HepG2 (cell line): ENCODE data around the gene PCNP. TPM values are rescaled to one million over a fixed set of nuclear protein-coding genes. Genes with fewer than 3 reads are reported as not detected.
A peak's percentile ranks its signal among the peaks of the same experiment; 100 is the strongest.

ENCODE experiments used
- ASH2L ChIP-seq: fragments of 300-600, 200-600 bp; sonication (generic); IDR thresholded peaks from 2 replicates; pipeline ENCODE4 v1.7.0; 2017; ENCODE audit warnings: low read depth, mild to moderate bottlenecking, moderate library complexity, mixed read lengths, low read length; ENCODE audit not compliant: insufficient read length
- CBX1 ChIP-seq: IDR thresholded peaks from one replicate; pipeline ENCODE4 v1.6.1; 2016; ENCODE audit warnings: antibody characterized with exemption, low read depth
- CCDC6 ChIP-seq: sonication (generic); formaldehyde crosslinking; IDR thresholded peaks from 2 replicates; pipeline ENCODE4 v1.8.1; 2022; ENCODE audit warnings: mild to moderate bottlenecking, missing genetic modification reagents, moderate library complexity
- DRAP1 ChIP-seq: IDR thresholded peaks from 2 replicates; pipeline ENCODE4 v1.6.1; 2016; ENCODE audit warnings: missing genetic modification reagents, missing compliant biosample characterization
- HNF1B ChIP-seq: sonication (generic); formaldehyde crosslinking; IDR thresholded peaks from 2 replicates; pipeline ENCODE4 v1.5.1; 2020; ENCODE audit warnings: mild to moderate bottlenecking, moderate library complexity, missing genetic modification reagents
- KAT7 ChIP-seq: IDR thresholded peaks from 2 replicates; pipeline ENCODE4 v1.6.1; 2018; ENCODE audit warnings: borderline replicate concordance, missing compliant biosample characterization
- KMT2A ChIP-seq: sonication (generic); formaldehyde crosslinking; IDR thresholded peaks from 2 replicates; pipeline ENCODE4 v1.4.0; 2020; ENCODE audit warnings: missing genetic modification reagents
- NAIF1 ChIP-seq: sonication (generic); formaldehyde crosslinking; IDR thresholded peaks from 2 replicates; pipeline ENCODE4 v1.5.0; 2020; ENCODE audit warnings: mild to moderate bottlenecking, missing genetic modification reagents, borderline replicate concordance
- NR2F6 ChIP-seq, 2 experiments: IDR thresholded peaks; 2 replicates each; pipeline ENCODE4 v1.6.1; 2016; ENCODE audit warnings: antibody characterized with exemption in 1 of 2, mild to moderate bottlenecking in 1 of 2
- PREB ChIP-seq: sonication (generic); formaldehyde crosslinking; IDR thresholded peaks from 2 replicates; pipeline ENCODE4 v1.4.0; 2020; ENCODE audit warnings: missing genetic modification reagents
- SAP130 ChIP-seq: IDR thresholded peaks from 2 replicates; pipeline ENCODE4 v1.6.1; 2016; ENCODE audit warnings: low read depth
- ZFP37 ChIP-seq: sonication (generic); formaldehyde crosslinking; IDR thresholded peaks from 2 replicates; pipeline ENCODE4 v1.4.0; 2020; ENCODE audit warnings: missing genetic modification reagents, borderline replicate concordance
- ZNF138 ChIP-seq: sonication (generic); formaldehyde crosslinking; IDR thresholded peaks from 2 replicates; pipeline ENCODE4 v1.5.0; 2020; ENCODE audit warnings: mild to moderate bottlenecking, low read depth, missing genetic modification reagents
- polyA plus RNA-seq, 8 experiments: library from polyadenylated mRNA; depleted of rRNA in 3 of 8; stranded (reverse) in 7 of 8; unstranded in 1 of 8; fragments of >200 nt; fragmentation: Illumina TruSeq in 4 of 8; extraction: Trizol in 4 of 8; gene quantifications; 2 replicates each; pipeline versions ENCODE4 v1.2.1 to v1.2.3, GENCODE V29; 2011 to 2016; ENCODE audit warnings: low read depth in 4 of 8, missing spikeins in 1 of 8, mixed read lengths in 1 of 8; ENCODE audit not compliant: insufficient read depth in 1 of 8
- total RNA-seq, 5 experiments: library from RNA; depleted of rRNA; stranded (reverse); fragments of >200 nt; fragmentation: Illumina TruSeq; extraction: Trizol; gene quantifications; 2 replicates each; pipeline ENCODE4 v1.2.3, GENCODE V29; 2016; ENCODE audit warnings: low read depth in 1 of 5
- TF ChIP-seq, protein P1 (sequence below), 2 experiments: sonication (generic) in 1 of 2; formaldehyde crosslinking in 1 of 2; IDR thresholded peaks; 2 replicates each; pipeline versions ENCODE4 v1.6.1 to v1.9.0; 2014 to 2022; ENCODE audit warnings: antibody characterized with exemption in 1 of 2, borderline replicate concordance in 1 of 2, inconsistent platforms in 1 of 2, low read depth in 1 of 2, missing genetic modification reagents in 1 of 2
- TF ChIP-seq, protein P2 (sequence below): sonication (generic); formaldehyde crosslinking; conservative IDR thresholded peaks from 2 replicates; pipeline ENCODE4 v1.4.0; 2020; ENCODE audit warnings: missing genetic modification reagents
- TF ChIP-seq, protein P3 (sequence below): sonication (generic); formaldehyde crosslinking; IDR thresholded peaks from 2 replicates; pipeline ENCODE4 v1.4.0; 2020; ENCODE audit warnings: missing genetic modification reagents, mild to moderate bottlenecking, borderline replicate concordance

The PCNP gene
- total and polyA plus RNA-seq, 2 of the 13 experiments (the other 11 are each of a cell fraction or from before 2014, with no cell fraction given) = 44.1 to 78.2 TPM

DNA sequence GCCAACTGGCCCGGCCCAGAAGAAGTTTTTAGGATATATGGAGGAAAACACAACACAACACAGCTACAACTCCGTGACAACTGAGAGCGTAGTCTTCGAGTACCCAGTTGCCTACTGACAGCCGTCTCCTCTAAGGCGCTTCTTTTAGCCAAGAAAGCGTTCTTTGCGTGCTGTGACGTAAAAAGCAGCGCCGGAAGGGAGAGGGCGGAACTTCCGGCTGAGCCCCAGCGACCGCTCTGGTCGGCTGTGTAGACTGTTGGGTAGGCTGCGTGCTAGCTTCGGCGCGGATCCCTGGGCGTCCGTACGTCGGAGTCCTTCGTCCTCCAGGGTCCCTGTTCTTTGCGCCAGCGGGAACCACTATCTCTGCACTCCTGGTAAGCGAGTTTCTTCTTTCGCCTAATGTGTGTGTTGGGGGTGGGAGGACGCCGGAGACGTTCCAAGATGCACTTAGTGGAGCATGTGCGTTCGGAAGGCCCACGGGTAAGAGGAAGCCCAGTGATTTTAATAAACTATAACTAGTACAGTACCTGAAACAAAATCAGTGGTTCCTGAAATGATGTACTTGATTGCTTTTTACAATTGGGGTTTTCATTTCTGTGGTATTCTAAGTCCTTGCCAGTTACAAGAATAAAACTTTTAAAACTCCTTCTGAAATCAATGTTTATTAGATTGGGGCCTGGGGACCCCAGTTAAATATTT, 12.2 kb upstream of the PCNP start, which contains the start of gene TRMT10C (continued):
- TF ChIP-seq NAIF1 (CRISPR knock-in tag) = no peak
- TF ChIP-seq, protein P1, sequence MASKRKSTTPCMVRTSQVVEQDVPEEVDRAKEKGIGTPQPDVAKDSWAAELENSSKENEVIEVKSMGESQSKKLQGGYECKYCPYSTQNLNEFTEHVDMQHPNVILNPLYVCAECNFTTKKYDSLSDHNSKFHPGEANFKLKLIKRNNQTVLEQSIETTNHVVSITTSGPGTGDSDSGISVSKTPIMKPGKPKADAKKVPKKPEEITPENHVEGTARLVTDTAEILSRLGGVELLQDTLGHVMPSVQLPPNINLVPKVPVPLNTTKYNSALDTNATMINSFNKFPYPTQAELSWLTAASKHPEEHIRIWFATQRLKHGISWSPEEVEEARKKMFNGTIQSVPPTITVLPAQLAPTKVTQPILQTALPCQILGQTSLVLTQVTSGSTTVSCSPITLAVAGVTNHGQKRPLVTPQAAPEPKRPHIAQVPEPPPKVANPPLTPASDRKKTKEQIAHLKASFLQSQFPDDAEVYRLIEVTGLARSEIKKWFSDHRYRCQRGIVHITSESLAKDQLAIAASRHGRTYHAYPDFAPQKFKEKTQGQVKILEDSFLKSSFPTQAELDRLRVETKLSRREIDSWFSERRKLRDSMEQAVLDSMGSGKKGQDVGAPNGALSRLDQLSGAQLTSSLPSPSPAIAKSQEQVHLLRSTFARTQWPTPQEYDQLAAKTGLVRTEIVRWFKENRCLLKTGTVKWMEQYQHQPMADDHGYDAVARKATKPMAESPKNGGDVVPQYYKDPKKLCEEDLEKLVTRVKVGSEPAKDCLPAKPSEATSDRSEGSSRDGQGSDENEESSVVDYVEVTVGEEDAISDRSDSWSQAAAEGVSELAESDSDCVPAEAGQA (IDR thresholded peaks at IDR 0.05; ENCODE audit: low read depth) = peak; percentile 97
- TF ChIP-seq, protein P1 (CRISPR knock-in tag; IDR thresholded peaks at IDR 0.05; ENCODE audit: borderline replicate concordance) = no peak
- TF ChIP-seq CCDC6 (CRISPR knock-in tag) = no peak; the same call in 1 of the 2 replicates
- TF ChIP-seq ASH2L = peak; percentile 83
- TF ChIP-seq NR2F6 (IDR thresholded peaks at IDR 0.05) = no peak
- TF ChIP-seq NR2F6 (CRISPR knock-in tag; IDR thresholded peaks at IDR 0.05) = peak; percentile 44
- TF ChIP-seq SAP130 (CRISPR knock-in tag) = peak; percentile 96
- no peak for TF ChIP-seq PREB (CRISPR knock-in tag)
- TF ChIP-seq KMT2A (CRISPR knock-in tag) = peak; percentile 86
- TF ChIP-seq ZFP37 (CRISPR knock-in tag) = no peak
- TF ChIP-seq, protein P2, sequence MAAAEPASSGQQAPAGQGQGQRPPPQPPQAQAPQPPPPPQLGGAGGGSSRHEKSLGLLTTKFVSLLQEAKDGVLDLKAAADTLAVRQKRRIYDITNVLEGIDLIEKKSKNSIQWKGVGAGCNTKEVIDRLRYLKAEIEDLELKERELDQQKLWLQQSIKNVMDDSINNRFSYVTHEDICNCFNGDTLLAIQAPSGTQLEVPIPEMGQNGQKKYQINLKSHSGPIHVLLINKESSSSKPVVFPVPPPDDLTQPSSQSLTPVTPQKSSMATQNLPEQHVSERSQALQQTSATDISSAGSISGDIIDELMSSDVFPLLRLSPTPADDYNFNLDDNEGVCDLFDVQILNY = no peak
- TF ChIP-seq, protein P3, sequence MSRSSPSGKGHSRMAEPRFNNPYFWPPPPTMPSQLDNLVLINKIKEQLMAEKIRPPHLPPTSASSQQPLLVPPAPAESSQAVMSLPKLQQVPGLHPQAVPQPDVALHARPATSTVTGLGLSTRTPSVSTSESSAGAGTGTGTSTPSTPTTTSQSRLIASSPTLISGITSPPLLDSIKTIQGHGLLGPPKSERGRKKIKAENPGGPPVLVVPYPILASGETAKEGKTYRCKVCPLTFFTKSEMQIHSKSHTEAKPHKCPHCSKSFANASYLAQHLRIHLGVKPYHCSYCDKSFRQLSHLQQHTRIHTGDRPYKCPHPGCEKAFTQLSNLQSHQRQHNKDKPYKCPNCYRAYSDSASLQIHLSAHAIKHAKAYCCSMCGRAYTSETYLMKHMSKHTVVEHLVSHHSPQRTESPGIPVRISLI (CRISPR knock-in tag) = peak; percentile 58; the same call in 1 of the 2 replicates
- peak; percentile 77 for TF ChIP-seq CBX1
- TF ChIP-seq ZNF138 (CRISPR knock-in tag) = no peak
- peak; percentile 90 for TF ChIP-seq DRAP1 (CRISPR knock-in tag)
- TF ChIP-seq HNF1B (CRISPR knock-in tag) = peak; percentile 73
- peak; percentile 24; the same call in 1 of the 2 replicates for TF ChIP-seq KAT7
